ENCODE results near the gene SMARCE1.

The SMARCE1 gene

DNA sequence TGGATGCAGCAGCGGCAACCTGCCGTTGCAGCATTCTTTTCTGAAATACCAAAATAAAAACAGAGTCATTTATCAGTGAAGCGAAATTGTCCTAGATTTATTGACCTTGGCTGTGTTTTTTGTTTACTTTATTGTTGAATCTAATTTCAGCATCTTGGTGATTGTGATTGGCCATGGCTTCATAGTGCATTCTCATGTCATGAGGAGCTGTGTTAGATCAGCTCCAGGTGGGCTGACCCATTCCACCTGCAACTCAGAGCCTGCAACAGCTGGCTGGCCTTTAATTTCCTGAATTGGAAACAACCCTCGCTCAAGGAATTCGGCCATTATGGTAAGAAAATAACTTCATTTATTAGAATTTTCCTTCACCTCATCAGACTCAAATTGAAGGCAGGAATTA, 39.5 kb upstream of the SMARCE1 start:
- no peak overlapping the region for H3K4me3 ChIP-seq (replicated peaks; ENCODE audit: low read depth, low read length)
- no peaks in the 10 kb centered on the region for H3K36me3 ChIP-seq (ENCODE audit: control insufficient read depth, insufficient read depth, low read length)
- DNase-seq (ENCODE audit: extremely low read depth, insufficient read length): no peak
- TF ChIP-seq, protein P1, sequence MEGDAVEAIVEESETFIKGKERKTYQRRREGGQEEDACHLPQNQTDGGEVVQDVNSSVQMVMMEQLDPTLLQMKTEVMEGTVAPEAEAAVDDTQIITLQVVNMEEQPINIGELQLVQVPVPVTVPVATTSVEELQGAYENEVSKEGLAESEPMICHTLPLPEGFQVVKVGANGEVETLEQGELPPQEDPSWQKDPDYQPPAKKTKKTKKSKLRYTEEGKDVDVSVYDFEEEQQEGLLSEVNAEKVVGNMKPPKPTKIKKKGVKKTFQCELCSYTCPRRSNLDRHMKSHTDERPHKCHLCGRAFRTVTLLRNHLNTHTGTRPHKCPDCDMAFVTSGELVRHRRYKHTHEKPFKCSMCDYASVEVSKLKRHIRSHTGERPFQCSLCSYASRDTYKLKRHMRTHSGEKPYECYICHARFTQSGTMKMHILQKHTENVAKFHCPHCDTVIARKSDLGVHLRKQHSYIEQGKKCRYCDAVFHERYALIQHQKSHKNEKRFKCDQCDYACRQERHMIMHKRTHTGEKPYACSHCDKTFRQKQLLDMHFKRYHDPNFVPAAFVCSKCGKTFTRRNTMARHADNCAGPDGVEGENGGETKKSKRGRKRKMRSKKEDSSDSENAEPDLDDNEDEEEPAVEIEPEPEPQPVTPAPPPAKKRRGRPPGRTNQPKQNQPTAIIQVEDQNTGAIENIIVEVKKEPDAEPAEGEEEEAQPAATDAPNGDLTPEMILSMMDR (IDR thresholded peaks at IDR 0.05; ENCODE audit: insufficient read depth, low read length, poor library complexity, severe bottlenecking): no peak
- peaks cover 3% of the 10 kb centered on the region for H3K27me3 ChIP-seq (replicated peaks; ENCODE audit: control insufficient read depth, insufficient read depth, low read length)

DNA sequence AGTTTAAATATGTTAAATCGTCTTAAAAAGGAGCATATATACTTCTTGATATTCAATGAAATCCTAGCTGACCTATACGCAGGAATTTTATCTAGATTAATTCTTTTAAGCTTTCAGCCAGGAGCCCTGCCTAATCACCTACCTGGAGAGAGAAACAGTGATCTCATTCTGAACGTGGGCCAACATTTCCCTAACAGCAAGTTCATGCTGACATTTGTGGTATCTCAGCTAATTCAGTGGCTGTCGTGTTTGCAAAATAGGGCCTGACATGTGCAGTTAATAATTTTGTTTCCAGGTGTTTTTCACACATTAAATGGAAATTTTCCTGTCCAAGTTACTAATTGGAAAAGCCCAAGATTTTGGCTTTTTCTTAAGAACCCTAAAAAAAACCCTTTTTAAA, 38.6 kb upstream of the SMARCE1 start:
- no peak for DNase-seq (ENCODE audit: extremely low read depth, insufficient read length)
- TF ChIP-seq, protein P1 (IDR thresholded peaks at IDR 0.05; ENCODE audit: insufficient read depth, low read length, poor library complexity, severe bottlenecking): no peak
- peaks cover 3% of the 10 kb centered on the region for H3K27me3 ChIP-seq (replicated peaks; ENCODE audit: control insufficient read depth, insufficient read depth, low read length)
- H3K4me3 ChIP-seq (replicated peaks; ENCODE audit: low read depth, low read length): no peak overlapping the region
- no peaks in the 10 kb centered on the region for H3K36me3 ChIP-seq (ENCODE audit: control insufficient read depth, insufficient read depth, low read length)

DNA sequence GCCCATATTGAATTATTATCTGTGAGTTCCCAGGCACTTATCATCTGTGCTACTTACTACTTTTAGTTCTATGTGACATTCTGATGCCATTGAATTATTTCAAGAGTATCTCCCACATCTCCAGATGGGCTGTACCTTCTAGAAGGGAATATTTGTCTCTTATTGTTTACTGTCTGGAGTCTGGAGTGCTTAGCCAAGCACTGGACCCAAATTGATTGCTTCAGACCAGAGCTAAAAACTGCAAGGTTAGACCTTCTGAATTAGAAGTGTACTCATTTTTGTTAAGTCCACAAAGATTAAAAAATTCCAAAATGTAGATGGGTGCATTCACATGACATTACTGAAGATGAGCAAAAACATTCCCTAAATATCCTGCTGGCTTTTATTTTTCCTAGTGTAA, 33.4 kb upstream of the SMARCE1 start:
- no peak for DNase-seq (ENCODE audit: extremely low read depth, insufficient read length)
- TF ChIP-seq, protein P1 (IDR thresholded peaks at IDR 0.05; ENCODE audit: insufficient read depth, low read length, poor library complexity, severe bottlenecking): no peak
- Histone ChIP-seq H3K36me3 (ENCODE audit: control insufficient read depth, insufficient read depth, low read length) (no peaks in the 10 kb centered on the region), H3K27me3 (replicated peaks; ENCODE audit: control insufficient read depth, insufficient read depth, low read length) (peaks cover 1% of the 10 kb centered on the region; the same call in 1 of the 2 replicates), H3K4me3 (replicated peaks; ENCODE audit: low read depth, low read length) (no peak overlapping the region)

DNA sequence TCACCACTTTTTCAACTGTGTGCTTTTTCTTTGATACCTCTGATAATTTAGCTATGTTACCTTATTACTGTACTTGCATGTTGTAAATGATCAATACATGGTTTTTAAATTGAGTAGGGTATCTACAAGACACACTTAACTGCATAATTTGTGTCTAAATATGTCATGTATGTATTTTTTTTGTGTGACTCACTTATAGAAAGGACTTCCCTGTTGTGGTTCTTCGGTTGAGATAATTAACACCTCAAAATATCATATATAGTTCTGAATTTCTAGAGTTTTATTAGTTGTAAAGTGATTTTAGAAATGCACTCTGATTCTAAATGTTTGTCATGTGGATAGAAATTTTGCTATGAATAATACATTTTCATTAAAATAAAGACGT, 31.9 kb upstream of the SMARCE1 start:
- H3K4me3 ChIP-seq (replicated peaks; ENCODE audit: low read depth, low read length): no peak overlapping the region
- no peak for DNase-seq (ENCODE audit: extremely low read depth, insufficient read length)
- H3K27me3 ChIP-seq (replicated peaks; ENCODE audit: control insufficient read depth, insufficient read depth, low read length): peaks cover under 1% of the 10 kb centered on the region; the same call in 1 of the 2 replicates
- TF ChIP-seq, protein P1 (IDR thresholded peaks at IDR 0.05; ENCODE audit: insufficient read depth, low read length, poor library complexity, severe bottlenecking): no peak
- H3K36me3 ChIP-seq (ENCODE audit: control insufficient read depth, insufficient read depth, low read length): no peaks in the 10 kb centered on the region

DNA sequence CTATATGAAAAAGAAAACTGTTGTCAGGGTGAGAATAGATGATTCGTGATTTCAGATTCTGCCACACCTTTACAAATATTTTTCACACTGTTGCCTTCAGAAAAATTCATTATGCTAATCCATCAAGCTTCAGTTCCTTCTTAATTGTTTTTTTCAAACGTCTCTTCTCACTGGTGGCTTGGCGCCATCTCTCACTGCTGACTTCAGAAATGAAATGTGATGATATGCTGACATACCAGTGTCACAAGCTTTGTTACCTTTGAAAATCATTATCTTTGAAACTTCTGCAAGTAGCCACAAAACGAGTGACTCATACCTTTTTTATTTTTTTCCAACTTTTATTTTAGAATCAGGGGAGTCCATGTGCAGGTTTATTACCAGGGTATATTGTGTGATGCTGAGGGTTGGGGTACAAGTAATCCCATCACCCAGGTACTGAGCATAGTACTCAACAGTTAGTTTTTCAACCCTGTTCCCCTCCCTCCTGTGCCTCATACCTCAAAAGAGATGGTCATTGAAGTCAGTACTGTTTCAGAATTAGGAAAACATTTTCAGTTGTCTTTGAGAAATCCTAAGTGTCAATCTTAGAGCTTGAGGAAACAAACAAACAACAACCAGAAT, 31.4 kb upstream of the SMARCE1 start:
- H3K36me3 ChIP-seq (ENCODE audit: control insufficient read depth, insufficient read depth, low read length): no peaks in the 10 kb centered on the region
- no peaks in the 10 kb centered on the region; the same call in 1 of the 2 replicates for H3K27me3 ChIP-seq (replicated peaks; ENCODE audit: control insufficient read depth, insufficient read depth, low read length)
- TF ChIP-seq, protein P1 (IDR thresholded peaks at IDR 0.05; ENCODE audit: insufficient read depth, low read length, poor library complexity, severe bottlenecking): no peak
- H3K4me3 ChIP-seq (replicated peaks; ENCODE audit: low read depth, low read length): no peak overlapping the region
- DNase-seq (ENCODE audit: extremely low read depth, insufficient read length): no peak

DNA sequence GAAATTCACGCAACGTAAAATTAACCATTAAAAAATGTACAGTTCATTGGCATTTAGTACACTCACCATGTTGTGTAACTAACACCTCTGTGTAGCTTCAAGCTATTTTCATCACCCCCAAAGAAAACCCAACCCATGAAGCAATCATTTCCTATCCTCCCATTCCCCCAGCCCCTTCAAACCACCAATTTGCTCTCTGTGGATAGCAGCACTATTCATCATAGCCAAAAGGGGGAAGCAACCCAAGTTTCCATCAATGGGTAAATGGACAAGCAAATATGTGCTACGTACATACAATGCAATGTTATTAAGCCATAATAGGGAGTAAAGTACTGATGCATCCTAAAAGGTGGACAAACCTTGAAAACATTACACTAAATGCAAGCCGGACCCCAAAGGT, 28.3 kb upstream of the SMARCE1 start:
- DNase-seq (ENCODE audit: extremely low read depth, insufficient read length): no peak
- H3K4me3 ChIP-seq (replicated peaks; ENCODE audit: low read depth, low read length): no peak overlapping the region
- no peaks in the 10 kb centered on the region for H3K27me3 ChIP-seq (replicated peaks; ENCODE audit: control insufficient read depth, insufficient read depth, low read length)
- TF ChIP-seq, protein P1 (IDR thresholded peaks at IDR 0.05; ENCODE audit: insufficient read depth, low read length, poor library complexity, severe bottlenecking): no peak
- no peaks in the 10 kb centered on the region for H3K36me3 ChIP-seq (ENCODE audit: control insufficient read depth, insufficient read depth, low read length)
